HG03571 (cell line): ENCODE data around the gene MAN2A1.
"Not testable (repeated sequence)": the region's sequence is repeated elsewhere in the genome, so short reads cannot be mapped to it uniquely, and the experiment has no call there.

Source experiments
- ATAC-seq: cut with Tn5 transposase; IDR thresholded peaks from one replicate; pipeline ENCODE4 v1.9.1; 2021; ENCODE audit not compliant: unreplicated experiment

The MAN2A1 gene

DNA sequence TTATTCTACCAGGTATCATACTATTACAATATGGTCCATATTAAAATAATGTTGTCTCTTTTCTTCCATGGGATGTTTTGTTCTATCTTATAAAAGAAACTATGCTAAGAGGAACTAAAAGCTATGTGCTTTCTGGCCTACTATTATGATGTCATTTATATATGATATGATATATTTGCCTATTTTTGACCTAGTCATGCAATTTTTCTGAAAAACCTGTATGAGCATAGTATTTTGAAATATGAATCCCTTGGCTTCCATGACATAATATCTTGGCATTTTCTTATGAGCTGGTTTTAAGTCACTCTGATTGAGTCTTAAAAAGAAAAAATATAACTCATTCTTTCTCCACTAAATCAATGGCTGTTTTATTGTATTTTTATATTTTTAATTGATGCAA lies 60.7 kb downstream of the MAN2A1 start:
- ATAC-seq = no peak

DNA sequence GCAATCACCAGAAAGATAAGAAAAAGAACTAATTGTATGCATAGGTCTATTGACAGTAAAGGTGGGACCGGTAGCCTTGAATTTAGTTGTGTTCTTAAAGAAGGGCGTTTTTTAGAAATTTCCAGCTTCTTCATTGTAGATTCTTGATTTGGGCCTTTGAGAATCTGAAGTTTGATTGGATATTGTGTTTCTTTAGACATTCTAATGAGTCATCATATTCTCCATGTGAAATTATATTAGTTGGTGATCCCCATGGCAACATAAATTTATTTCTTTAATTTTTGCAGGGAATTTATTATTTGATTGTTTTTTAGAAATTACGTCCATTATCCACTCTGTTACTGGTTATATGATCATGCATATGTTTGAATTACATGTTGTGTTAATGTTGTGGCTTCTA lies 63.6 kb downstream of the MAN2A1 start:
- ATAC-seq = no peak

DNA sequence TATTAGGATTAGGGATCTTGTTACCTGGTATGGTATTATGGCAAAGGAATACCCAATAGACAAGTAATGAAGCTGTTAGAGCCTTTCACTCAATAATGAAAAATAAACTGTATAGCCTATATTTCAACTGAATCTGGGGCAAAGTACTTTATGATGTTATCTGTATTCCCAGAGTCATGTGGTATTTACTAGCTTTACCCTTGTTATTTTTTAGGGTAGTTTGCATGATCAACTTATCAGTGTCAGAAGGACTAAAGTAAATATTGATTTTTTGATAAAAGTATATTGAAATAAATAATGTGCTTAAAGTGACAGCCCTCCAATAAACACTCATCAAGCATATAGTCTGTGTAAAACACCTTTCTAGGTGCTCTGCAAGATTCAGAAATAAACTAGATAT lies 64.6 kb downstream of the MAN2A1 start:
- no peak for ATAC-seq

DNA sequence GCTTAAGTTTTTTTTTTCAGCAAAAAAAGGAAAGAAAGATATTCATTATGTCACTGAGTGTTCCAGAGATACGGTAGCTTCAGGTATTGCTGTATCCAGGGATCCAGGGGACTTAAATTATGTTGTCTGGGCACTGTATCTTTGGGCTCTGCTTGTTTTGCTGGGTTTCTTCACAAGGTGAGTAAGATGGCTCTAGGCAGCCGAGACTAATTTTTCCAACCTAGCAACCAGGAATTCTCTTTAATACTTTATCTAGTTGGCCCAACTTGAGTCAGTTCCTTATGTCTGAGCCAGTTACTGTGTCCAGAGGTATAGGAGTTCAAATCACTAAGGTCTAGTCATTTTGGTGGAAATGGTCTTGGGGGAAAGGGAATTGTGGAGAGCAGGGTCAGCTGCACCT lies 66.0 kb downstream of the MAN2A1 start:
- no peak for ATAC-seq

DNA sequence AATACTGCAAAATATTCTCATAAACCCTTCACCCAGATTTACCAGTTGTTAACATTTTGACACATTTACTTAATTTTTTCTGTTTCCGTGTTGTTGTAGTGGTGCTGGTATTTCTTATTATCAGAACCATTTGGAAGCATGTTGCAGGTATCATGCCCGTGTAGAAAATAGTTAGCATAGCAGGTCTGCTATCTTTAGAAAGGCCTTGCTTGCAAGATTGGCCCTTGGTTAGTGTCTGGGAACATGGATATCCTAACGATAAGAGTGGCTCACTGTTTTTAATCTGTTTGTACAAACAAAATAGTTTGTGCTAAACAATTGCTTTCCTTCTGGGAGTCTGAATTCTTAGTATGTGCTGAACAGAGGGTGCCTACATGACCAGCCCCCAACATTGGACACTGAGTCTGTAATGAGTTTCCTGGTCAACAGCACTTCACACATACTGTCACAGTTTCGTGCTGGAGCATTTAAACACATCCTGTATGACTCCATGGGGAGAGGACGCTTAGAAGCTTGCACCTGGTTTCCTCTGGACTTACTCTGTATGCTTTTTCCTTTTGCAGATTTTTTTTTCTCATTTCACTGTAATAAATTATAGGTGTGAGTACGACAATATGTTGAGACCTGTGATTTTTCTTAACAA lies 66.9 kb downstream of the MAN2A1 start:
- no peak for ATAC-seq

DNA sequence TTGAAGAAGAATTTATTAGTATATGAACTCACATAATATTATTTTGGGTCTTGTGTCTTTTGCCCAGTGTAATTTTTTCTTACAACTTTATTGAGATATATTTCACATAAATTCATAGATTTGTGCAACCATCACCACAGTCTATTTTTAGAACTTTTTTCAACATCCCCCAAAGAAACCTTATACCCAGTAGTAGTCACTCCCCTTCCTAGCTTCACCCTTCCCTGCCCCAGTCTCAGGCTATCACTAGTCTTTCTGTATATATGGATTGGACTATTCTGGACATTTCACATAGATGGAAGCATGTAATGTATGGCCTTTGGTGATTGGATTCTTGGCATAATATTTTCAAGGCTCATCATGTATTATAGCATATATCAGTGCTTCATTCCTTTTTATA lies 67.8 kb downstream of the MAN2A1 start:
- ATAC-seq = no peak

DNA sequence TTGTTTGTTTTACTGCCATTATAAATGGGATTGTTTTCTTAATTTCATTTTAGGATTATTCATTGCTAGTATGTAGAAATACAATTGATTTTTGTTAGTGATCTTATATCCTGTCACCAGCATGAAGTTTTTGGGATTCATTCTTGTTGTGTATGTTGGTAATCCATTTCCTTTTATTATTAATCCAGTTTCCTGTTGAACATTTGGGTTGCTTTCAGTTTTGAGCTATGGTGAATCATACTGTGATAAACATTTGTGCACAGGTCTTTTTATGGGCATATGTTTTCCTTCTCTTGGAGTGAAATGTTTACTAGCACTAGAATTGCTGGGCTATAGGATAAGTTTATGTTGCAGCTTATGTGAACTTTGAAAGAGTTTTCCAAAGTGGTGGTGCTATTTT lies 69.6 kb downstream of the MAN2A1 start:
- no peak for ATAC-seq

DNA sequence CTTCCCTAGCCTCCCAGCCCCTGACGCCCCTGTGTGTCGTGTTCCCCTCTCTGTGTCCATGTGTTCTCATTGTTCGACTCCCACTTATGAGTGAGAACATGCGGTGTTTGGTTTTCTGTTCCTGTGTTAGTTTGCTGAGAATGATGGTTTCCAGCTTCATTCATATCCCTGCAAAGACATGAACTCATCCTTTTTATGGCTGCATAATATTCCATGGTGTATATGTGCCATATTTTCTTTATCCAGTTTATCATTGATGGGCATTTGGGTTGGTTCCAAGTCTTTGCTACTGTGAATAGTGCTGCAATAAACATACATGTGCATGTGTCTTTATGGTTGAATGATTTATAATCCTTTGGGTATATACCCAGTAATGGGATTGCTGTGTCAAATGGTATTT lies 70.4 kb downstream of the MAN2A1 start:
- not testable (repeated sequence) for ATAC-seq

DNA sequence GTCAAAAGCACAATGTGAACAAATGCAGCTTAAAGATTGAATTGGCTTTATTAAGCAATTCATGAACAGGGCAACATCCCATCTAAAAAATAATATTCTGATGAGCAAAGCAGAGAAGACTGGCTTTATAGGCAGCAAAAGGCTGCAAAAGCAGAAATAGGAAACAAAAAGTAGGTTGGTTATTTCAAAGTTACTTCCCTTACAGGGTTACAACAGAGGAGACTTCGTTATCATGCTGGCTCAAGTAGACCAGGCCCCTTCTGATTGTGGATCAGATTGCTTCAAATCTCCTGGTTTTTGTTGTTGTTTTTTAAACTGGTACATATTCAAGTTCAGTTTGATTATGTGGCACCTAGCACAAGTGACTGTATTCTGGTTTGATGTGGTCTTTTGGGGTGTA lies 73.1 kb downstream of the MAN2A1 start:
- no peak for ATAC-seq

DNA sequence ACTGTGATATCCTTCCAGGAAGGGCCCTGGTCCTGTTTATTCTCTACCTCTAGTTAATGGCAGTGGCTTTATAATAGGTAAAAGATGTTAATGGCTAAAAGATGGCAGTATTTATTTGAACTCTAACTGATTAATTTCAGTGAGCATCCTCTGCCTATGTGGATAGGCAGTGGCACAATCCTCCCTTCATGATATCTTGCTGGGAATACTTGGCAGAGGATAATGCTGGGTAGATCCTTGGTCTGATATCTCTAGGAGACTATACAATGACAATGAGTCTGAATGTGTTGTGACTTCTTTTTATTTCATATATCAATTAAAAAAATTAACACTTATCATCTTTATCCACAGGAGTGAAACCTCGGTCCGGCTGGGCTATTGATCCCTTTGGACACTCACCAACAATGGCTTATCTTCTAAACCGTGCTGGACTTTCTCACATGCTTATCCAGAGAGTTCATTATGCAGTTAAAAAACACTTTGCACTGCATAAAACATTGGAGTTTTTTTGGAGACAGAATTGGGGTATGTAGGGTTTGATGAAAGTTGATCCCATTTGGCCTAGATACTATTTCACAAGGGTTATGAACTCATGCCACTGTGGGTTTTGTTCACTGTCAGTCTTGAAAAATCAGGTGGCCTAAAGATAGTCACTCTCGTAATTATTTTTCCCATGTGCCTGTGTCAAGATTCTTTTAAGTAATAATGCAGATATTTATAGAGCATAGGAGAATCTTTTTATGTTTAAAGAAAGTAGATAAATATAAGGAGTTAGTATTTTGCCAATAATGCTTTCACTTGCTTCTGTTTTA lies 77.7 kb downstream of the MAN2A1 start:
- ATAC-seq = no peak

DNA sequence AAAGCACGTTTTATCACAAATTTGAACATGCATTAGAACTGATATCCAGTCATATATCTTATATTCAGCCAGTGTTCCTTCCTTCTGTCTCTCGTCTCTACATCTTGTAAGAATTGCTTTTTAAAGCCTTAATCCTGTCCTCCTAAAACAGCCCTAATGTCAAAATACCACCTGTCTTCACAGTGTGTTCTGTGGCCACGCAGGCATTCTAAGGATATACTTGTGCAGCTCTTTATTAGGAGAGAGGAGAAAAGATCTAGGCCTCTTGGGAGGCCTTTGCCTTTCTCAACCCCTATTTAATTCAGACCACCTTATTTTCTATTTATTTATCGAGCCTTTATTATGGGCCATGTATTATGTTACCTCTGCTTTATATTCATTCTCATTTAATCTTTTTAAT lies 78.3 kb downstream of the MAN2A1 start:
- ATAC-seq = no peak

DNA sequence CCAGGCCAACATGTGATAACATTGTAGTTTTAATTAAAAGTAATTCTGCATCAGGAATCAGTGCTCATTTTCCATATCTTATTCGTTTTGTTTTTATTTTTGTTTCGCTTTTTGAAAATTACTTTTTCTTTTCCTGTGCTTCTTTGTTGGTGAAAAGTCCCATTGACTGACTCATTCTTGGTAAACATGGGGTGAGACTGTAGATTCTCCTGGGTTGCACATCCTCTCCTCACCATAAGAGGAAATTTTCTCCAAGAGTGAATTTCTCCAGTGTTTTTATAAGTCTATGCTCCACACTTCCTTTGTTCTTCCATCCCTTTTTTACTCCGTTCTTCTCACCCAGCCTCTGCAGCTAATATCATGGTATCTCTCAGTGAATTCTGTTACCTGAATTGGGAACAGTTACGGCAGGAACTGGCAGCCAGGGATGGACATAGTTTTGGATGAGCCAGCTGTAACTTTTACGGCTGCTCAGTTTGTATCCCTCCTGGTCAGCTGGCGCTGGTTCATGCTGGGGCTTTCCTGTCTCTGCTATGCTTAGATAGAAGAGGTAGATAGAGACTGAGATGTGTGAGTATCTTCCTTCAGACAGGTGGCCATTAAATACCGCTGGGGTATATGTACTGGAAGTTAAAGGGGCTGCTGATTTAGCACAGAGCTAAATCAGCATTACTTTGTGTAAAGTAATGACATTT lies 80.0 kb downstream of the MAN2A1 start:
- ATAC-seq = no peak

DNA sequence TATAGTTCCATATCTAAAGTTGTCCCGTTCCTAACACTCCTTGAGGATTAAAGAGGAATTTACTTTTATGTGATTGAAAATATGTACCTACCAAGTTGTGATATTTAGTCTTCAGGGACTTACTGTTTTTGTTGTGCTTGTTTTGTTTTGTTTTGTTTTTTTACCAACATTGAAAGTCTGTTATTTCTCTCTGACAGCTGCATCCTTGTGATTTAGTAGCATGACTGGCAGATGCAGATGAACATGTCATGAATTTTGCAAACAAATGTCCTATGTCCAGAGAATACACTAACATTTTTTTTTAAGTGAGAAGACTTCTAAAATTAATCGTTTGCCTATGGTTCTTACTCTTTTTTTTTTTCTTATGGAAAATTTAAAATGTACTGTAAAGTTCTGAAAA lies 85.4 kb downstream of the MAN2A1 start:
- ATAC-seq = no peak

DNA sequence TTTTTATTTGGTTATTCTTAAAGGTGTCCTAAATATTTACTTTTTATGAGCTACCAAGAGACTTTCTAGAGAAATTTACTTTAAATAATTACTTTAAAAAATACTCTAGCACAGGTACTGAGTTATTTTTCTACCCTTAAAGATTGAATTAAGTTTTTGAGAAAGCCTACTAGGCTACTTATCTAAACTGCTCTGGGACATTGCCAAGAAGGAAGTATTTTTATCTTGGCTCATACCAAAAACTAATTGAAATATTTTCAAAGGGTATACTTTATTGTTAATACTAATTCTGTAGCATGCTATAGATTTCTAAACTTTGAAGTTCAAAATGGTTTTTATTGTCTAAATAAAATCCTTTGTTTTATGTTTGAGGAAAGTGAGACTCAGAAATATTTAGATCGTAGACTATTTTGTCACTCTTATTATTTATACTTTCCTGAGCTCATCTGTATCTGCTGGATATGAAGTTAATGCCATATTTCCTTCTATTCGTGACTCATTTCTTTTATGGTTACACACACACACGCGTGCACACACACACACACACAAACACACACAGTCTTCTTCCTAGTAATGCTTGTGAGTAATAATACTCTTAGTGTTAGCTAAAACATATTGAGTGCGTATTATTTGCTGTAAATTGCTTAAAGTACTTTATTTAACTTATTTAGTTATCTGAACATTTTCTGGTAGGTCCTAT lies 89.5 kb downstream of the MAN2A1 start:
- no peak for ATAC-seq

DNA sequence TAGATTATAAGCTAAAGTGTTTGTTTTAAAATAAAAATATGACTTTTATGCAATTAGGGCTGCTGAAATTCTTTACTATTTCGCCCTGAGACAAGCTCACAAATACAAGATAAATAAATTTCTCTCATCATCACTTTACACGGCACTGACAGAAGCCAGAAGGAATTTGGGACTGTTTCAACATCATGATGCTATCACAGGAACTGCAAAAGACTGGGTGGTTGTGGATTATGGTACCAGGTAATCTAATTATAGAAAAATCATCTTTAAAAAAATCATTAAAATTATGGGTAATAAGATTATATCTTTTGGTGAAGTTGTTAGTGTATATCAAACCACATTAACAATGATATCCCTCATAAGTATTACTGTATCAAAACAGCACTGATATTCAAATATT lies 95.0 kb downstream of the MAN2A1 start:
- ATAC-seq = no peak

DNA sequence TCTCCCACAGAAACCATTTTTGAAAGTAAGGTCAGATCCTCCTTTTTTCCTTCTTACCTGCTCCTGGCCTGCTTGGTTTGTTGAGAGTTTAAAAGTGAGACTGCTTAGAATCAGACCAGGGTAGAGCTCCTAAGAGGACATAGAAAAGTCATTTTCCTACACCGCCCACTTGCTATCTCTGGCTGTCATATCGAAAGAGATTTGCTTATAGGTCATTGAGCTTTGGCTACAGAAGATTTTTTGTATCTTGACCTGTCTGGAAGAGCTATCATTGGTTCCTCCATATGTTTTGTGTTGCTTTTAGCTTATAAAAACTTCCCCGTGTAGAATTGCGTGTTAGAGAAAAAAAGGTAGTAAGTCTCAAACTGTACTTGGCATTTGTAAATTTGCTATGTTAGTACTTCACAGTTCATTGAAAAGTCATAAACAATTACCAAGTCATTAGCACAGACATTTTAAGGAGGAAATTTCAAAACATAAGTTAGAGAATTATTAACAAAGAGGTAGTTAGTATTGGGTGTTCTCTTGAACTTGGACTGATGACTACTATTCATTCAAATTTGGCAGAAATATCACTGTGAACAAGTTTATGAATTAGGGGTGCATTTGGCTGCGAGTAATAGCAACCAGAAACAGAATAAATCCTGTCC lies 96.6 kb downstream of the MAN2A1 start:
- ATAC-seq = no peak

DNA sequence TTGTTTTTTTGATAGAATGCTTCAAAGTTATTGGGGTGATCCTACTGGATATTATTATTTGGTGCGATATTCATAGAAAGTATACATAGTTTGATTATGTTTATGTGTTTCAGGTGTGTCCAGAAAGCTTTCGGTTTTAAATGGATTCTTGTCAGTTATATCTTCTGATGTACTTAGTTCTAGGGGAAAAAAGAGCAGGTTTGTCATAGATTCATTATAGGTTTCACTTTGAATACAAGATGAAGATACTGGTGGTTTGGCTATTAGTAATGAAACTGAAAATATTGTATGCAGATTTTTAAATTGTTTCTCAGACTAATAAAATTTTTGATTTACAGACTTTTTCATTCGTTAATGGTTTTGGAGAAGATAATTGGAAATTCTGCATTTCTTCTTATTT lies 98.9 kb downstream of the MAN2A1 start:
- ATAC-seq = peak; percentile 93

DNA sequence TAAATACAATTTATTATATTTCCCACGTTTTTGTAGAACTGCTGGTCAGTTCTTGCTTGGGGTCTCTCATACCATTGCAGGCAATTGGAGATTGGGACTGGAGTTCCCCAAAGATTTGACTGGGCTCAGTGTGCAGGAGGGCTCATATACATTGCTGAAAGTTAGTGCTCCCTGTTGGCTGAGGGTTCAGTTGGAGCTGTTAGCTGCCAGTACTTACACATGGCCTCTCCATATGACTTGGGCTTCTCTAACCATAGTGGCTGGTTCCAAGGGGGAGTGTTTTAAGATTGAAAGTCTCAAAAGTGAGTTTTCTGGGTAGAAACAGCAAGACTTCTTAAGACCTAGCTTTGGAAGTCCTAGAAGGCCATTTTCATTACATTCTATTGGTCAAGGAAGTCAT lies 102.9 kb downstream of the MAN2A1 start:
- no peak for ATAC-seq

DNA sequence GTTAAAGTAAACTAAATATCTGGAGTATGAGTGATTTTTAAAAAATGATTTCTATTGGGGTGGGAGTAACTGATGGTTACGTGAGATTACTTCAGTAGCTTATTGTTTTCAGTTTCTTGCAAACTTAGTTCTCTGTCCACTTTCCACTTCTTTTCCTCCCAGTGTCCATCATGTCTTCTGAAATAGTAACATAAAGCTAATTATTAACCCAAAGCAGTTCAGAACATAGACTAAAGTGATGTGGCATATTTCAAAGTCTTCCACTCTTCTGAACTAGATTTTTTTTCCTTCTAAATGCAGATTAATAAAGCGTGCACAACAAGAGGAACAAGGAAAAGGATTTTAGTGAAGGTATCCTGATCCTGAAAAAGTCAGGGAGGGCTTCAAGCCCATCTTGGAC lies 114.1 kb downstream of the MAN2A1 start:
- no peak for ATAC-seq

DNA sequence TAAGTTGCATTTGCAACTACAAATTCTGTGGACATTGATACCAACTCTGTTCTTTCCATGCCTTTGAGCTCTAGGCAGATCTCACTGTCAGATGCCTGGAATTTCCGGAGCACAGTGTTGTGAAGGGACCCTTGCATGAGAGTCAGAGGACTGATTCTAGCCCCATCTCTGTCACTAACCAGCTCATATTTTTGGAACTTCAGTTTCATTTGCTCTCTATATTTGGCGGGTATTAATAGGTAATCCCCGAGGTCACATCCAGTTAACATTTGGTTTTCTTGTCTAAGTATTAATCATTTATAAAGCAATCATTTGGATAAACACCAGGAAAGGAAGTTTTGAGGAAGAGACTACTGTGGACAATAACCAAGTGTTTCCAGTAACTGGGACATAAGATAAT lies 115.7 kb downstream of the MAN2A1 start:
- ATAC-seq = no peak

DNA sequence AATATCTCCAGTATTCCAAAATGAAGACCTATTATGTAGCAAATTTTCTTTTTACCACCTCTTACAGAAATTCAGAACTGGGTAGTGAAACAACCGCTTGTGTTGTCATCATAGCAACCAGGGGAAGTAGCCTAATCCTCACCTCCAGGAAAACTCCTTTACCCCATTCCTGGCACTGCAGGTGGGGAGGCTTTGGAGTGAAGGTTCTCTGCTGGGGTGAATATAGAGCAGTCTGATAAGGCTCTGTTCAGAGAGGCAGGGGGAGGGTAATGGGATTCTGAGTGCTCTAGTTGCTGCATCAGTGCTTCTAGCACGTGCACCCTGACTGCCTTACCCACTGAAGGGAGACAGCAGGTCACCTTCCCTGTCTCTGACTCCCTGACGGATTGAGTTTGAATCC lies 116.2 kb downstream of the MAN2A1 start:
- ATAC-seq = no peak
